NAMALWA (cell line): ENCODE data around the gene GRHL1.

Experiments
- DNase-seq: peaks from one replicate; pipeline ENCODE4 v3.0.0-alpha.2; 2015; ENCODE audit warnings: low spot score

Gene GRHL1

DNA sequence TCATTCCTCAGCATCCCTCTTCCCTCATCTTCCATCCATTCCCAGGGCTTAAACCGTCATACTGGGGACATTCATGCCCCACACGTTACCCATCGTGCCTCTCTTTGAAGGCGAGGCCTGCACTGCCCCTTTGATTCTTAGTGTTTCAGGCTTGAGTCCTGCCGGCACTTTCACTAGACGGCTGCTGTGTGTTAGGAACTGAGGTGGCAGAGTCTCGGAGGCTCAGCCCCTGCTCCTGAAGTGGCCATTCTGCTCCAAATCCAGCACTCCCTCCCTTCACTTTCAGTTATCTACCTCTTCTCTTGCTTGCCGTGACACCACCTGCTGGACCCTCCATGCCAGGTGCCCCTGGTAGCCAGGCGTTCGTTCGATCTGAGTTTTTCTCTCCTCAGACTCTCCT, 43.0 kb downstream of the GRHL1 start:
- DNase-seq = no peak

DNA sequence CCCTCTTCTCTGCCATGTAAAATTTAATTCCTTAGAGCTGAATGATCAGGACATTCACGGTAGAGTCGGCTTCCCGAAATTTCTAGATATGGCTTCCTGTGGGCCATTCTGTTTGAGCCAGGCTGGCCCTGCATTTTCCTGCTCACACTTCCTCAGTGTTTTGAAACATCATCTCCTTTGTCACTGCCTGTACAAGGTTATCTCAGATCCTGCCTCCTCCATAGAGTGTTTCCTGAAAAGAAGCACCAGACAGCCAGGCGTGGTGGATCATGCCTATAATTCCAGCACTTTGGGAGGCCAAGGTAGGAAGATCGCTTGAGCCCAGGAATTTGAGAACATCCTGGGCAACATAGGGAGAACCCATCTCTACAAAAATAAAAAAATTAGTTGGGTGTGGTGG, 43.6 kb downstream of the GRHL1 start:
- DNase-seq = no peak

DNA sequence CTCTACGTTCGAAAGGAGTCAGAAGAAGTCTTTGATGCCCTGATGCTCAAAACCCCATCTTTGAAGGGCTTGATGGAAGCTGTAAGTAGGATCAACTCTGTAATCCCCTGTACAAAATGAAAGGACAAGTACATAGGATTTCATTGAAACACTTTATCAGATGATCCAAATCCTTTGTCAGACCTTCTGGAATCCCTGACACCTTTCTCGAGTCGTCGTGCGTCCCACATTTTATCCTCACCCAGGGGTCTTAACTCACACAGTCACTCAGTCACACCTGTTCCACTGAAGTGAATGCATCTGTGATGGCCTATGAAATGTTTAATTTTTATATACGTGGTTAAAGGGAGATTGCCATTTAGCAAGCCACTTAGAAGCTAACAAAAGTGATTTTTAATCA, 44.8 kb downstream of the GRHL1 start:
- DNase-seq = no peak

DNA sequence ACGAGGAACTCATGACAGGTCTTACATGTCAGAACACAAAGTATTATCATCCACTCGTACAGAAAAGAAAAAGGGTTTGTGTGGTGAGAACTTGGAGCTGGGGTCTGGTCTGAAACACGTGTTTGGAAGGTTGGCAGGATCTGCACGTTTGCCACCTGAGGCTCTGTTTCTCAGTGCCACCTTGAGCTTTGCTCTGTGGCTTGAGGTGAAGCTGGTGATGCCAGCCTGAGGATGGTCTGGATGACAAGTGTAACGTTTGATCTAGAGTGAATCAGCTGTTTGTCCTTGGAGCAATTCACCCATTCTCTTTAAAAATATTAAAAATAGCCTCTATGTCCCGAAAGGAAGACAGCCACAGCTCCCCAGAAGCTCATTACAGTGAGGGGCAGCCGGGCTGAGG, 46.4 kb downstream of the GRHL1 start:
- no peak for DNase-seq

DNA sequence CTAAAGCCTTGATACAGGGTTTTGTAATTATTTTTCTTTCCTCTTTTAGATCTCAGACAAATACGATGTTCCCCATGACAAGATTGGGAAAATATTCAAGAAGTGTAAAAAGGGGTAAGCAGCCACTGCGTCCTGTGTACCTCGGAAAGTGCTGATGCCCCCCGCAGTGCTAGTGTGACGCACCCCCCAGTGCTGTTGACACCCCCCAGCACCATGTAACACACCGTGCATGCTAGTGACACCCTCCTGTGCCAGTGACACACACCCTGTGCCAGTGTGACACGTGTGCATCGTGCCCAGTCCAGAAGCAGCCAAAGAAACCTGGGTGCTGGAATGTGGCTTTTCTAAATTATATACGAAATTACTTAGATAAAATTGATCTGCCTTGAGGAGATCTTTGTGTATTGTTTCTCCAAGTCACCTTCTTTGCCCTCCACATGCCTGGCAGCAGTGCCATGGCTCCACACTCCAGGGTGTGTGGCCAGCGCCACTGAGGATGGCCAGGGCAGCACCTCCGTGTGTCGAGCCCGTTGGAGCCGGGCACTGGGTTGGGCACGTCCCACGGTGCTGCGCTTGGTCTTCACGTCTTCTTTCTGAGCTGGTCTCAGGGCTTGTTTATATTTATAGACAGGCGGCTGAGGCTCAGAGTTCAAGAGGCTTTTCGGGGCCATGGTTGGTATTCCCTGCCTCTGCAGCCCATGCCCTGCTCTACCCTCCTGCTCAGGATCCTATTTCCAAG, 47.6 kb downstream of the GRHL1 start:
- DNase-seq = no peak

DNA sequence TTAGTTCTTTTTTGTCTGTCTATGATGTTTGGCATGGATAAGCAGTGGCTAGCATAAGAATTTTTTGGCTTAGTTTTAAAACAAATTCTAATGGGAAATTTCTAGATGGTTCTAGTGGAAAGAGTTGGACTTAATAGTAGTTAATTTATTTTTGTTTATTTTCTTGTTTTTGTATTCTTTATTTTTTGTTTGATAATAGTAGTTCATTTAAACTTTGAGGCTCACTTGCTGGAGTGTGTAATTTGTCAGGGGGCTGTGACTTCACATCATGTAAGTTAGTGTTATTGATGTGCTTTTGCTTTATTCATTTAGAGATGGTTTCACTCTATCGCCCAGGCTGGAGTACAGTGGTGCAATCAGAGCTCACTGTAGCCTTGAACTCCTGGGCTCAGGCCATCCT, 48.2 kb downstream of the GRHL1 start:
- no peak for DNase-seq

DNA sequence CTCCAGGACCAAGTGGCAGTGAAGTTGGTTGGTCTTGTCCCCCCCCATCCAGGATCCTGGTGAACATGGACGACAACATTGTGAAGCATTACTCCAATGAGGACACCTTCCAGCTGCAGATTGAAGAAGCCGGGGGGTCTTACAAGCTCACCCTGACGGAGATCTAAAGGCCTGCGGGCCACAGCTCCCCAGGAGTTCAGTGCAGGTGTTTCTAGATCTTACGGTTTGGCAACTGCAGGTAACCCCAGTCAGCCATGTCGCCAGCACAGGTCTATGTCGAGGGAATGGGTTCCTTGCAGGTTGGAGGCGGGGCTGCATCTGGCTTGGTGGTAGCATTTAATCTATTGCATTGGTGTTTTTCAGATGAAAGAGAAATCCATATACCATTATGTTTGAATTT, 49.0 kb downstream of the GRHL1 start:
- DNase-seq = no peak

DNA sequence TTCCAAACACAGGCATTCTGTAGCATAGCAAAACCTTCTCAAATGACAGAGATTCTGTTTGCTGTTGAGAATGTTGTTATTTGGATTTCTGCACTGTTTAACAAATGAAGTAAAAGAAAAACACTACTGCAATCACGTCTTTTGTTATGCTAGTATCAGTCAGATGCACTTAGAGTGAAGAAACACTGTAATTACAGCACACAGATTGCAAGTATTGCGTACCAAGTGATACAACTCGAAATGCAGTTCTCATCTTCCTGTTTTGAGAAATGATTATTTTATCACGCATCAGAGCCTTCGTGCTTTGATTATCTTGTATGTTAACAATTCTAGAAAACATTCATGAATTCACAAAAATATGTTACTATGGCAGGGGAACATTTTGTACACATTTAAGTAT, 50.1 kb downstream of the GRHL1 start:
- DNase-seq = no peak

DNA sequence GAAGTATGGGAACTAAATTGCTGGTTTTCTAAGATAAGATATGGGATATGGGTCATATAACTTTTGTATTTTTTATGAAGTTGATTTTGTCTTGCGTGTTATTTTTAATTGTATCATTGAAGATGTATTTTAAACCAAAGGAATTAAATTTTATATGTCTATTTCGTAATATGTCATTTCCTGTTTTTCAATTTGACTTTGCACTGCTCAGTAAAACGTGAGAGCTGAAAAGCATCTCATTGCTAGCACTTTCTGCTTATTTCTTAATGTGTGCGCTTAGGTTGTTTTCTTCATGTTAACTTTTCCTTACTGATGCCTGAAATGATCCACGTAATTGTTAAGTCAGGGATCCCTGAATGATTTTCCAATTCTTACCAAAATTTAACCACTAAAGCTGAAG, 50.6 kb downstream of the GRHL1 start:
- no peak for DNase-seq

DNA sequence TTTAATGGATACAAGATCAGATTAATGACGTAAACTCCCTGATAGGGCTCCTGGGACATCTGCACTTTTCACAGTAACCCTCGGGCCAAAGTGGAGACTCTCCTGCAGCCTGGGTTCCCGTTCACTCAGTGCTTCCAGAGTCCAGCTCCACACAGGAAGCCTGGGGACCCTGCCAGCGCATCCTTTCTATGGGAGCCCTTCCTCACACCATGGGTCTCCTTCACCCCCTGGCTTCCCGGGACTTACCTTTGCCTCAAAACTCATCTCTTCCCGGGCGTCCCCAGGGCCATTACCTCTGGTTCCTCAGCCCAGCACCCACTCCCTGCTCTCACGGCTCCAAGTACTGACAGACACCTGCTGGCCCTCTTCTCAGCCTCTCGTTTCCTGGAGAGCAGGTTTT, 51.2 kb downstream of the GRHL1 start:
- DNase-seq = no peak

DNA sequence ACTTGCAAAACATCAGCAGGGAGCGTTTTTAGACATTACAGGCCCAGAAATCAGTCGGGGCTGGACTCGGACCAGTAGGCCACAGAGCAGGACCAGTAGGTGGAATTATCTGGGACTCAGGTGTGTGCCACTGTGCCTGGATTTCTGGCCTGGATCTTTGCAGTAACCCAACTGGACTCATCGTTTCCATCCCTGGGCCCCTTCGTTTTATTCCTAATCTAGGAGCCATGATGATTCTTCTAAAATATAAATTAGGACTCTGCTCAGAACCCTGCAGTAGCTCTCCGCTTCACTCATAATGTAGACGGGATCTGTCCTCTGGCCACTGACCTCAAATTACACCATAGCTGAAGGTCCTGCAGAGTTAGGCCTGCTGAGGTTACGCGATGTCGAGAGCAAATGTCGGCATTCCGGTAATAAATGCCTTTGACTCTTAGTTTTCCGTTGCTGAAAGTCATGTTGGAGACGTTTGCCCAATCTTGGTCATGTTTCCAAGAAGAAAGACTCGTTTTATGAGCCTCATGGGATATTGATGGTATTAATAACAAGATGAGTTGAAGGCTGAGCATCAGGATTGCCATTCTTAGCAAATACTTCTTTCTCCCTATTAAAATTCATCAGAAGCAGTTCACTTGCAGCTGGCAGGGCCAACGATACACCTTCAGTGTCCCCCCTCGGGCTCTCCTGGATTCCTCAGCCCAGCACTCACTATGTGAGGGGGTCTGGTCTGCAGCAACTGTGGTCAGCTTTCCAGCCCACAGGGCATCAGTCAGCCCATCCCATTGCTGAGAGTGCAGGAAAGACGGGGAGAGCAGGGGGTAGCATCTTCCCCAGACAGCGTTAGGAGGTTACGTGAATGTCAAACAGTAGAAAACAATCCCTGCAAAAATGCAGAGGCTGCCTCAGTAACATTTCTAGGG, 52.0 kb downstream of the GRHL1 start:
- no peak for DNase-seq

DNA sequence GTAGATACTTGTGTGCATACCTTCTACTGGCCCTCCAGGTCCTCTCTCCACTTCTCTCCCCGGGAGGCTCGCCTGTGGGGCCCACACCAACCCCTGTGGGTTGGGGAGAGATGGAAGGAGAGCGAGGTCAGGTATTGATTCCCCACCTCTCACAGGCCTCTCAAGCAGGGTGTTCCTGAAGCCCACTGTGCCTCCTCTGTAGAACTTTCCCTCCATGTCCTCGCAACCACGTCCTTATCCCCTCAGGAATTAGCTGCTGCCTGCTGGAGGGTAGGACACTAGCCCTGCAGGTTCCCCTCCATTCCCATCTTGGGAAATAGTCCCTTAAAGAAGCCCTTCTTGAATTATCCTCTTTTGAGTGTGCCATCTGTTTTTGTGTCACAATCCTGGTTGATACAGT, 52.9 kb downstream of the GRHL1 start:
- no peak for DNase-seq

DNA sequence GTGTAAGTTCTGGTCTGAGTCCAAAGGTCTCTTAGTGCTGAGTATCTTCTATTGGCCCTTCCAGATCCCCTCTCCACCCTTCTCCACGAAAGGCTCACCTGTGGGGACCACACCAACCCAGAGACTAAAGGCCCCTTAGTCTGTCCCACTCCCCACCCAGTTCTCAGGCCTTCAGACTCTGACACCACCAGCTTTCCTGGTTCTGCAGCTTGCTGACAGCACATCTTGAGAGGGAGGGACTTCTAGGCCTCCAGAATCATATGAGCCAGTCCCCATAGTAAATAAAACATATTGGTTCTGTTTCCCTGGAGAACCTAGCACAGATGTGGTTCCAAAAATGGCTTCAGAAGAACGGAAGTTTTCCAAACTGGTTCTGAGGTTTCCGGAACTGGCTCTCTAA, 53.3 kb downstream of the GRHL1 start:
- no peak for DNase-seq

DNA sequence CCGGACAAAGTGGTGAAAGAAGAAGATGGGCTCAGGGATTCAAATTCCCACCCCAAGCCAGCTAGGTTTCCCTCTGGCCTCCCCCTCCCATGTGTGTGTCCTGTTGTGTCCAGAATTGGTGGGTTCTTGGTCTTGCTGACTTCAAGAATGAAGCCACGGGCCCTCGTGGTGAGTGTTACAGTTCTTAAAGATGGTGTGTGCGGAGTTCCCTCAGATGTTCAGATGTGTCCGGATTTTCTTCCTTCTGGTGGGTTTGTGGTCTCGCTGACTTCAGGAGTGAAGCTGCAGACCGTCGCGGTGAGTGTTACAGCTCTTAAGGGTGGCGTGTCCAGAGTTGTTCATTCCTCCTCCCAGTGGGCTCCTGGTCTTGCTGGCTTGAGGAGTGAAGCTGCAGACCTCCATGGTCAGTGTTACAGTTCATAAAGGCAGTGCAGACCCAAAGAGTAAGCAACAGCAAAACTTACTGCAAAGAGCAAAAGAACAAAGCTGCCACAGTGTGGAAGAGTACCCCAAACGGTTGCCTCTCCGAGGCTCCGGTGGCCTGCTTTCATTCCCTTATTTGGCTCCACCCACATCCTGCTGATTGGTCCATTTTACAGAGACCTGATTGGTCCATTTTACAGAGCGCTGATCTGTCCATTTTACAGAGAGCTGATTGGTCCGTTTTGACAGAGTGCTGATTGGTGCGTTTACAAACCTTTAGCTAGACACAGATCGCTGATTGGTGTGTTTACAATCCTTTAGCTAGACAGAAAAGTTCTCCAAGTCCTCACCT, 54.2 kb downstream of the GRHL1 start:
- DNase-seq = no peak

DNA sequence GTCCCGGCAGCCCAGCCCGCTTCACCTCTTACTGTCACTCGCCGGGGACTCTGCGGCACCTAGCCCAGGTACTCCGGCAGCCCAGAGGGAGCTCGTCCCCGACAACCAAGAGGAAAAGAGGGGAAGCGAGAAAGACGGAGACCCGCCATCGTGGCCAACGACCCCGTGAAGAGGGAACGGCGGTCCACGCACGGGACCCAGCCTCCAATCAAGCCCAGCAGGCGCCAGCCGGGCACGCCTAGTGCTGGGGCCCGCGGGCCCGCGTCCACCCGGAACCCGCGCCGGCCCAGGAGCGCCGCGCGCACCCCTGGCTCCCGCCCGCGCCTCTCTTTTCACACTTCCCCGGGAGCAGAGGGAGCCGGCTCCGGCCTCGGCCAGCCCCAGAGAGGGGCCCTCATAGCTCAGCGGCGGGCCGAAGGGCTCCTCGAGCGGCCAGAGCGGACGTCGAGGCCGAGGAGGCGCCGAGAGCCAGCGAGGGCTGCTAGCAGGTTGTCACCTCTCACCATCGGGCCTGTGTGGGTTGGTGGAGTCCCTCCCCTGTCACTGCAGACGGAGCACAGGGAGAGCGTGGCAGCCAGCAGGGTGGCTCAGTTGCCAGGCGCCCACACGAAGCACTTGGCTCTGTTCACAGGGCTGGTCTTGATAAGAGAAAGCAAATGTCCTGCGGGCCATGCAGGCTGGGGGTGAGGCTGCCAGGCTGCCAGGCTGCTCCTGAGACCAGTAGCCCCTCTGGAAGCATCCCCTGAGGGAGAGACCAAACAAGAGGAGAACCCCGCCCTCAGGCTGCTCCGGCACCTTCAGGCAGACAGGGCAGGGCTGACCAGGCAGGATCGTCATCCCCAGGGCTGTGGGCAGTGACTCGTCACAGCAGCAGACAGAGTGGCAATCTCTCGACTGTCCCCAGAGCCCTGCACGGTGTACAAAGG, 55.0 kb downstream of the GRHL1 start:
- no peak for DNase-seq

DNA sequence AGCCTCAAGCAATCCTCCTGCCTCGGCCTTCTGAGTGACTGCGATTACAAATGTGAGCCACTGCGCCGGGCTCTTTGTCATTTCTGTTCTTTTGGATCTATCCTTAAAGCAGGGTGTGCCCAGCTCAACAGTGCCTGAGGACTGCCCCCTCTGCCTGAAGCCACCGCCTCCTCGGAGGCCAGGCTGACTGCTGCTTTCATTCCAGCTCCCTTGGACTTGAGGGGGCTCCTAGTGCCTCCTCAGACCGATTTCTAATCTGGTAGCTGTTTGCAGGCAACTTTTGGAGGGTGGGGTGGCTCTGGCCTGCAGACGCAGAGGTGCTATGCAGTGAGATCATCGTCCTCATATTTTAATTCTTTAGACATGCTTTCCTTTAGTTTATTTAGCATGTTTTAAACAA, 55.9 kb downstream of the GRHL1 start:
- no peak for DNase-seq

DNA sequence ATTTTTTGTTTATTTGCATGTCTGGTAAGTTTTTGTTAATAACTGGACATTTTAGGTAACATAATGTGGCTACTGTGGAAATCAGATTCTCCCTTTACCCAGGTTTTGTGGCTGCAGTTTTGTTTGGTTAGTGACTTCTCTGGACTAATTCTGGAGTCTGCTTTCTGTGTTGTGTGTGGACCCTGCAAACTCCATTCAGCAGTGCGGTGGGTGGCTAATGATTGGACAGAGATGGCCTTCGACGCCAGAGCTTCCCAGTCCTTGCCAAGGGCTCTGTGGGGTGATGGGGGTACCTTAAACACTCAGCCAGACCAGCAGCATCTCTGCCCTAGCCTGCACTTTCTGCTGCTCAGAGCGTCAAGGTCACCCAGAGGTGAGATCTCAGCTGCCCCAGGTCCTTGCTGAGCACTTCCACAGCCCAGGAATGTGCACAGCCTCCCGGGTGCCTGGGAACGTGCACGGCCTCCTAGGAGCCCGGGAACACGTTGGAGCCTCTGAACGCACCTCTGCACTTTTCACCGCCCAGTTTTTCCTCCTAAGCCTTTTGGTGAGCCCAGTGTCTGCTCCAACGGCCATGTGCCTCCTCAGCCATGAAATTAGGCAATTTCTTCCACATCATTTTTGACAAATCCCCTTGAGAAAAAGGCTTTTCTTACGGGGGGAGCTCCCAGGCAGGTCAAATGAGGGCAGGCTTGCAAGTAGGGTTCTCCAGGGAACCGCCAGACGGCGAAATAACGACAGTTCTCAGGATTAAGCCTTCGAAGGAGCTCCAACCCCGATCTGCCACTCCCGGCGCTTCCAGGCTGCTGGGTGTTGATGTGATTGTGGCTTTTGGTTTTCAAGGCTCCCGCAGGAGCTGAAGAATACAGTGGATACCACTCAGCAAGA, 56.7 kb downstream of the GRHL1 start:
- no peak for DNase-seq

DNA sequence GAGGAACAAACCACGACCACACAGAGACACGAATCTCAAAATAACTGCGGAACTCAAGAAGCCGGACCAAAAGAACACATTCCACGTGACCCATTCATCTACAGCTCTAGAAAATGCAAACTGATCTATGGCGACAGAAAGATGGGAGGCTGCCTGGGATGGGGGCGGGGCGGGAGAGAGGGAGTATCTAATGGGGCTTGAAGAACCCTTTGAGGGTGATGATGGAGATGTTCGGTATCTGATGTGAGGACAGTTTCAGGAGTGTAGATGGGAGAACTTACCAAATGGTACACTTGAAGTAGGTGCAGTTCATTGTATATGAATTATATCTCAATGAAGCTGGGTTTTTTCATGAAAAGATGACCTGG, 57.3 kb downstream of the GRHL1 start:
- no peak for DNase-seq

DNA sequence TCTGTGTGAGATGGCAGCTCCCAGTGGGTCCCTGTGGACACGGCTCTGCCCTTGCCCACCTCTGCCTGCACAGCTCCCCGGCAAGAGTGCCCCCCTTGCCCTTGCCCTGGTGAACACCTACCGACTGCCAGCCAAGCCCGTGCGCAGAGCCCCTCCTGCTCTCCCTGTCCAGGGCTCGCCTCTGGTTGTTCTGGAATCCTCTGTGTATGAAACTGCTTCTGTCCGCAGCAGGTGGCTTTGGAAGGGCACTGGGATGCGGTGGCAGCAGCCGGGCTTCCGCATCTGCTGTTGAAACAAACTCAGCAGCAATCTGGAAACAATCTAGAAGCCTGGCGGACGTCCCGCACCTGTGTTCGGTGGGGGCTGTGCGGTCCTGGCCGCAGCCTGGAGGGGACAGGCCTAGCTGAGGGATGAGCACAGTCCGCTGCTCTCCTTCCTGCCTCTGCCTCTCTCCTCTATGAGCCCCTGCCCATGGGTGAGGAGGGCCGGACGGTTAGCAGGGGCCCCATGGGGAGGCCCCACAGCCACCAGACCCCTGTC, 57.8 kb downstream of the GRHL1 start:
- DNase-seq = no peak
